ENCODE data around the gene TMEM106B.
A peak's percentile ranks its signal among the peaks of the same experiment; 100 is the strongest.

Gene TMEM106B

DNA sequence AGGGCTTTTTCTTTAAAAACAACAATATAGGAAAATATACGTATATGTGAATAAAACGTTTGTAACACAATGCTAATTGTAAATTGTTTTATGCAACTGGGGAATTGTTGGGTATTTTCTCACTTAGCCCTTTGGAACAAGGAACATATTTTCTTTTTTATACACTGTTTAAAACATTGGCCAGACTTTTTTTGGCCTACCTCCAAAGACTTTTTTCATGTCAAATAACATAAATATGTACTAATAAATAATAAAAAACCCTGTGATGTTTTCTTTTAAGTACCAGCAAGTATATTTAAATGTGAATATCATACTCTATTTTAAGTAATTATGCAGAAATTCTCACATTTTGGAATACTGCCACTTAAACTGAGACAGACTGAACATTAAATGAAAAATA, 15.7 kb downstream of the TMEM106B start:
- CTCF ChIA-PET, result no interaction called here
- POLR2A ChIA-PET, result no interaction called here
- no peak overlapping the region for H3K4me3 ChIP-seq (ENCODE audit: low read depth, low read length)
- DNase-seq (ENCODE audit: low read depth, low spot score), result no peak
- TF ChIP-seq, protein P1, sequence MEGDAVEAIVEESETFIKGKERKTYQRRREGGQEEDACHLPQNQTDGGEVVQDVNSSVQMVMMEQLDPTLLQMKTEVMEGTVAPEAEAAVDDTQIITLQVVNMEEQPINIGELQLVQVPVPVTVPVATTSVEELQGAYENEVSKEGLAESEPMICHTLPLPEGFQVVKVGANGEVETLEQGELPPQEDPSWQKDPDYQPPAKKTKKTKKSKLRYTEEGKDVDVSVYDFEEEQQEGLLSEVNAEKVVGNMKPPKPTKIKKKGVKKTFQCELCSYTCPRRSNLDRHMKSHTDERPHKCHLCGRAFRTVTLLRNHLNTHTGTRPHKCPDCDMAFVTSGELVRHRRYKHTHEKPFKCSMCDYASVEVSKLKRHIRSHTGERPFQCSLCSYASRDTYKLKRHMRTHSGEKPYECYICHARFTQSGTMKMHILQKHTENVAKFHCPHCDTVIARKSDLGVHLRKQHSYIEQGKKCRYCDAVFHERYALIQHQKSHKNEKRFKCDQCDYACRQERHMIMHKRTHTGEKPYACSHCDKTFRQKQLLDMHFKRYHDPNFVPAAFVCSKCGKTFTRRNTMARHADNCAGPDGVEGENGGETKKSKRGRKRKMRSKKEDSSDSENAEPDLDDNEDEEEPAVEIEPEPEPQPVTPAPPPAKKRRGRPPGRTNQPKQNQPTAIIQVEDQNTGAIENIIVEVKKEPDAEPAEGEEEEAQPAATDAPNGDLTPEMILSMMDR (IDR thresholded peaks at IDR 0.05; ENCODE audit: insufficient read depth, low read length, missing control alignments), result no peak

DNA sequence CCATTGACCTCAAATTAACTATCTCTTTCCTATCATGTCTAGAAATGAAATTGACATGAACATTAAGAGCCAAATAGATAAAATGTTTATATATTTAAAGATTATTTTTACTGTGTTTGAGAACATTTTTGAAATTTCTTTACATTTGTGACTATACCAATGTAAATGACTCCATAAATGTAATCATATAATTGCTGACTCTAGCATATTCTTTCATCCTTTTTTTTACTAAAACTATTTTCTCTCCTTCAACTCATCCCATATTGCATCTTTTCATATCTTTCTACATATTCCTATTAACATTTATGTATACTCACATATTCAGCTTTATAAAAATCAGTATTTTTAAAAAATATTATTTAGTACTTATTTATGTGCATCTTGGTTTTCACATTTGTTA, 16.9 kb downstream of the TMEM106B start:
- ChIA-PET CTCF (interaction anchor here (0.9 to 1.4 kb wide), 2 partner anchors 11 to 16 kb away, joined by 3 read pairs; no protein-coding TSS in a partner anchor), POLR2A (no interaction called here)
- DNase-seq (ENCODE audit: low read depth, low spot score), result no peak
- TF ChIP-seq, protein P1 (IDR thresholded peaks at IDR 0.05; ENCODE audit: insufficient read depth, low read length, missing control alignments), result no peak
- no peak overlapping the region for H3K4me3 ChIP-seq (ENCODE audit: low read depth, low read length)

DNA sequence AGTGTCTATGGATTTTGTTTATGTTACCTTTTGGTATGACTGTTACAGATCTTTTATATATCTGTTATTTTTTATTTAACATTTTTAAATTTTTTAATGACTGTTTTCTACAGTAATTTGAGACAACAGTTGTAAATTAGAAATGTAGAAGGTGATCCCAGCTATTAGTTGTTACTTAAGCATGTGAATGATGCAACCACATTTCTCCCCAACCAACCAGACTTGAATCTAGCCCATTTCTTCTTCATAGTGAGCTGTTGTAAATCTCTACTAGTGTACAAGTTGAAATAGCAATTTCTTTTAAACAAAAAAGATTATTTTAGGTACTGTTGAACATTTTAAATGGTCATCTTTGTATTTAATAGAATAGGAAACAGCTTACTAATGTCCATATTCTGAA, 18.0 kb downstream of the TMEM106B start:
- no peak overlapping the region for H3K4me3 ChIP-seq (ENCODE audit: low read depth, low read length)
- POLR2A ChIA-PET, result no interaction called here
- peak; percentile 26 for DNase-seq (ENCODE audit: low read depth, low spot score)
- TF ChIP-seq, protein P1 (IDR thresholded peaks at IDR 0.05; ENCODE audit: insufficient read depth, low read length, missing control alignments), result no peak
- CTCF ChIA-PET, result interaction anchor here (0.9 to 1.4 kb wide), 2 partner anchors 10 to 15 kb away, joined by 3 read pairs; no protein-coding TSS in a partner anchor

DNA sequence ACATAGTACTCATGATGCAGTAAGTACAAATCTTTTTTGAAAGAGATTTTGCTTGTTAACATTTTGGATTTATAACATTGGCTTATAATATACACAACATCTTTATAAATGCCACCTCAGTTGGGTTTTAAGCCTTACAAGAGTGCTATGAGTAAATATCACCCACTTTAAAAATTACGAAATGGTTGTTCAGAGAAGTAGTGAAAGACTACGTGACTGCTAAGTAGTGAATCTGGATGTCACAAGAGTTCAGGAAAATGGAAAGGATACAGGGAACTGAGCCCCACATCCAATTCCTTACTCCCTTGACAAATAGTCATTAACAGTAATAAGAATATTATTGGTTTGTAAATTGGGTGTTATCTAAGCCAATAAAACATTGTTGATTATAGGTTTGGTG, 20.0 kb downstream of the TMEM106B start:
- H3K4me3 ChIP-seq (ENCODE audit: low read depth, low read length), result no peak overlapping the region
- no peak for DNase-seq (ENCODE audit: low read depth, low spot score)
- POLR2A ChIA-PET, result no interaction called here
- CTCF ChIA-PET, result no interaction called here
- TF ChIP-seq, protein P1 (IDR thresholded peaks at IDR 0.05; ENCODE audit: insufficient read depth, low read length, missing control alignments), result no peak

DNA sequence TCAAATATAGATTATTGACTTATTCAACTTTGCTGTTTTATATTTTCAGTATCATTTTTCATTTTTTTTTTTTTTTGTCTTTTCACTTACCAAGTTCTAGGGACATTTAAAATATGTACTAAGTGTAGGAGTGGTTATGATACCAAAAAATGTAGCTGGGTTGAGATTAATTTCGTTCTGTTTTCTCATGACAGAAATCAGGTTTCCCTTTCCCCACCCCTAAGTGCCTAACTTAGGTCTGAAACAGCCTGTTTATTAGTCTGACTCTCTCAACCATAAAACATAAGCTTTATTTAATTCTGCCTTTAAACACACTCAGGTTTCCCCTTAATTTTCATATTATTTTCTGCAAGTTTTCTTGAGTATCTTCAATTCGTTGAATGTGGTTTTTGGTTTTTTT, 22.1 kb downstream of the TMEM106B start:
- ChIA-PET POLR2A (no interaction called here), CTCF (no interaction called here)
- DNase-seq (ENCODE audit: low read depth, low spot score), result no peak
- TF ChIP-seq, protein P1 (IDR thresholded peaks at IDR 0.05; ENCODE audit: insufficient read depth, low read length, missing control alignments), result no peak
- no peak overlapping the region for H3K4me3 ChIP-seq (ENCODE audit: low read depth, low read length)

DNA sequence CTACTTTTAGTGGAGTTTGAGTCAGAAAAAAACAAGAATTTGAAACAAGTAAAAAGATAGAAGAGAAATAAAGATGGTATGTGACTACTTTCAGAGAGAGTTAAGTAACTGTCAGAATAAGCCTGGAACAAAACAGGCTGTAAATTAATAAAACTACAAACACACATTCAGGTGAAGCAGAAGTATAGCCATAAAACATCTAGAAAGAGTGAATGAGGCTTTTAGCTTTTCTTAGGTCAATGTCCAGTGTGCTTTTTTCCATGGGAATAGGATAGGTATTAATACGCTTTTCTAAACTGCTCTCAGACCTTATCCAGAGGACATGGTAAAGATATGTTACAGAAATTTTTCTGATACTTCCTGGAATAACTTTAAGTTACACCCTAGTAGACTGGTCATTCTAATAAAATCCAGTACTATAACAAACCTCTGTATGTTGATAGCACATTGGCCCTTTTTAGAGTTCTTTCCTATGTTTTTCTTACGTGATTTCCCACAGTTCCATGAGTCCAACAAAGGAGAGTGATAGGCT, 23.3 kb downstream of the TMEM106B start:
- no peak for DNase-seq (ENCODE audit: low read depth, low spot score)
- ChIA-PET CTCF (no interaction called here), POLR2A (no interaction called here)
- TF ChIP-seq, protein P1 (IDR thresholded peaks at IDR 0.05; ENCODE audit: insufficient read depth, low read length, missing control alignments), result no peak
- H3K4me3 ChIP-seq (ENCODE audit: low read depth, low read length), result no peak overlapping the region

Data from AG04449 (cell line).